SU-DHL-6 (cell line): ENCODE results near the gene TGFA.

Experiments used
- H2AFZ ChIP-seq: fragments of 200-600 bp; sonication (generic); 2 replicates; pipeline ENCODE4 v1.6.1; 2014; ENCODE audit warnings: low read depth, mild to moderate bottlenecking, moderate library complexity, mixed read lengths, antibody characterized with exemption, low read length; ENCODE audit not compliant: severe bottlenecking
- H3F3A ChIP-seq: fragments of 200-600 bp; shearing (Covaris generic); 2 replicates; pipeline ENCODE4 v1.6.0; 2016; ENCODE audit warnings: antibody characterized with exemption, mild to moderate bottlenecking; ENCODE audit not compliant: insufficient read depth
- H3K27ac ChIP-seq: fragments of 200-600 bp; sonication (generic); 2 replicates; pipeline ENCODE4 v1.5.1; 2016; ENCODE audit warnings: low read depth, mild to moderate bottlenecking, low read length, moderate library complexity, mixed read lengths
- H3K27me3 ChIP-seq: fragments of 200-600 bp; sonication (generic), shearing (Covaris generic); 2 replicates; pipeline ENCODE4 v1.6.0; 2014; ENCODE audit warnings: mild to moderate bottlenecking, low read length
- H3K36me3 ChIP-seq: fragments of 200-600 bp; sonication (generic); 2 replicates; pipeline ENCODE4 v1.6.1; 2014; ENCODE audit warnings: mild to moderate bottlenecking, low read length, mixed read lengths
- H3K4me2 ChIP-seq: fragments of 300-600, 200-600 bp; shearing (Covaris generic), sonication (generic); 2 replicates; pipeline ENCODE4 v1.6.0; 2014; ENCODE audit warnings: low read length, low read depth, mild to moderate bottlenecking; ENCODE audit not compliant: poor library complexity, severe bottlenecking
- H3K4me3 ChIP-seq: fragments of 200-600 bp; sonication (generic); 2 replicates; pipeline ENCODE4 v1.5.1; 2014; ENCODE audit warnings: antibody characterized with exemption, low read length, mild to moderate bottlenecking, mixed read lengths; ENCODE audit not compliant: insufficient read depth, poor library complexity, severe bottlenecking
- H3K79me2 ChIP-seq: fragments of 200-600 bp; sonication (generic); 2 replicates; pipeline ENCODE4 v1.6.1; 2014; ENCODE audit warnings: mild to moderate bottlenecking, low read length, moderate library complexity; ENCODE audit not compliant: insufficient read depth
- H3K9ac ChIP-seq: fragments of 200-600 bp; sonication (generic); 2 replicates; pipeline ENCODE4 v1.7.0; 2014; ENCODE audit warnings: mild to moderate bottlenecking, low read length
- H3K9me2 ChIP-seq: fragments of 200-600 bp; sonication (generic); replicated peaks from 2 replicates; pipeline ENCODE4 v1.6.1; 2014; ENCODE audit warnings: low read length; ENCODE audit not compliant: insufficient read depth
- H3K9me3 ChIP-seq: fragments of 200-600 bp; sonication (generic); 2 replicates; pipeline ENCODE4 v1.6.1; 2014; ENCODE audit warnings: low read length, mixed read lengths; ENCODE audit not compliant: insufficient read depth
- H4K20me1 ChIP-seq: fragments of 200-600 bp; sonication (generic); 2 replicates; pipeline ENCODE4 v1.6.1; 2014; ENCODE audit warnings: low read depth, mild to moderate bottlenecking, antibody characterized with exemption, low read length, moderate library complexity, mixed read lengths
- CTCF ChIP-seq: fragments of 200-600 bp; sonication (generic); IDR thresholded peaks from one replicate; pipeline ENCODE4 v1.5.1; 2017; ENCODE audit warnings: antibody characterized with exemption, mild to moderate bottlenecking, low read length, moderate library complexity; ENCODE audit not compliant: insufficient read depth, poor library complexity, severe bottlenecking
- EZH2phosphoT487 ChIP-seq: fragments of 200-600 bp; sonication (generic), shearing (Covaris generic); conservative IDR thresholded peaks from 2 replicates; pipeline ENCODE4 v1.6.1; 2018; ENCODE audit warnings: mild to moderate bottlenecking, antibody characterized with exemption, low read length, moderate library complexity, mixed read lengths

TGFA gene

GRCh38 chr2:70443726-70444125 is 109.9 kb downstream of the TGFA start:
- no peaks in the 10 kb centered on the region for H4K20me1 ChIP-seq
- H3K4me2 ChIP-seq: no peak overlapping the region
- H3K9me2 ChIP-seq: no peaks in the 10 kb centered on the region
- no peaks in the 10 kb centered on the region for H3K79me2 ChIP-seq
- H3K36me3 ChIP-seq: no peaks in the 10 kb centered on the region
- no peaks in the 10 kb centered on the region for H3K9me3 ChIP-seq
- no peak overlapping the region for H3K9ac ChIP-seq
- H3F3A ChIP-seq: no peaks in the 10 kb centered on the region
- no peak for TF ChIP-seq CTCF
- no peak for TF ChIP-seq EZH2phosphoT487
- no peak overlapping the region for H3K4me3 ChIP-seq
- H2AFZ ChIP-seq: no peak overlapping the region
- no peak overlapping the region for H3K27ac ChIP-seq
- H3K27me3 ChIP-seq: no peaks in the 10 kb centered on the region

- no peaks in the 10 kb centered on the region for H4K20me1 ChIP-seq
- no peaks in the 10 kb centered on the region for H3K79me2 ChIP-seq
- no peak overlapping the region for H3K9ac ChIP-seq
- H3K36me3 ChIP-seq: no peaks in the 10 kb centered on the region
- no peaks in the 10 kb centered on the region for H3K9me2 ChIP-seq
- H3F3A ChIP-seq: no peaks in the 10 kb centered on the region
- no peak overlapping the region for H3K27ac ChIP-seq
- no peaks in the 10 kb centered on the region for H3K27me3 ChIP-seq
- TF ChIP-seq CTCF (no peak), EZH2phosphoT487 (no peak)
- no peak overlapping the region for H2AFZ ChIP-seq
- no peak overlapping the region for H3K4me3 ChIP-seq
- no peak overlapping the region for H3K4me2 ChIP-seq
- H3K9me3 ChIP-seq: no peaks in the 10 kb centered on the region
Measured at GRCh38 chr2:70443078-70443465, 110.6 kb downstream of the TGFA start.

GRCh38 chr2:70442301-70443077 is 111.1 kb downstream of the TGFA start:
- no peaks in the 10 kb centered on the region for H3K27me3 ChIP-seq
- H4K20me1 ChIP-seq: no peaks in the 10 kb centered on the region
- no peaks in the 10 kb centered on the region for H3K9me2 ChIP-seq
- H3K27ac ChIP-seq: no peak overlapping the region
- H3K36me3 ChIP-seq: no peaks in the 10 kb centered on the region
- no peak overlapping the region for H3K4me2 ChIP-seq
- H3K9ac ChIP-seq: no peak overlapping the region
- no peak for TF ChIP-seq CTCF
- TF ChIP-seq EZH2phosphoT487: no peak
- H3K9me3 ChIP-seq: no peaks in the 10 kb centered on the region
- no peaks in the 10 kb centered on the region for H3K79me2 ChIP-seq
- H3F3A ChIP-seq: no peaks in the 10 kb centered on the region
- H3K4me3 ChIP-seq: no peak overlapping the region
- no peak overlapping the region for H2AFZ ChIP-seq
